ENCODE measurements around the gene S100A4.

DNA sequence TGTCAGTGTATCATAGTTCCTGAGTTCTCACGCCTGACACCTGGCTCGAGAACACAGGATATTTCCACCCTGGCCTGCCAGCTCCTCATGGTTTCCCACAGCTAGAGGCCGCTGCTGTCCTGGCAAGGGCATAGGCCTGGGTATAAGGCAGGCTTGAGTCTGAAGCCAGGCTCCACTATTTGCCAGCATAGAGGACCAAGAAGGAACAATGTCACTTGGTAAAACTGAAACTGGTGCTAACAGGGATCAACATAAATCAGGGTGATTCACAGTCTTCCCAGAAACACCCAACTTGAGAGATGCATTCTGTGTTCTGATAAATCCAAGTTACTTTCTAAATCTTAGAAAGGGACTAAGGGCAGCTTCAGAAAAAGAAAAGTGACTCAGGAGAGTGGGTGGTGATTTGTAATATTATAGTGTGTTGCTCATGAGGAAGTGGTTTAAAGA, 27.0 kb upstream of the S100A4 start:
- TF ChIP-seq, protein P1, sequence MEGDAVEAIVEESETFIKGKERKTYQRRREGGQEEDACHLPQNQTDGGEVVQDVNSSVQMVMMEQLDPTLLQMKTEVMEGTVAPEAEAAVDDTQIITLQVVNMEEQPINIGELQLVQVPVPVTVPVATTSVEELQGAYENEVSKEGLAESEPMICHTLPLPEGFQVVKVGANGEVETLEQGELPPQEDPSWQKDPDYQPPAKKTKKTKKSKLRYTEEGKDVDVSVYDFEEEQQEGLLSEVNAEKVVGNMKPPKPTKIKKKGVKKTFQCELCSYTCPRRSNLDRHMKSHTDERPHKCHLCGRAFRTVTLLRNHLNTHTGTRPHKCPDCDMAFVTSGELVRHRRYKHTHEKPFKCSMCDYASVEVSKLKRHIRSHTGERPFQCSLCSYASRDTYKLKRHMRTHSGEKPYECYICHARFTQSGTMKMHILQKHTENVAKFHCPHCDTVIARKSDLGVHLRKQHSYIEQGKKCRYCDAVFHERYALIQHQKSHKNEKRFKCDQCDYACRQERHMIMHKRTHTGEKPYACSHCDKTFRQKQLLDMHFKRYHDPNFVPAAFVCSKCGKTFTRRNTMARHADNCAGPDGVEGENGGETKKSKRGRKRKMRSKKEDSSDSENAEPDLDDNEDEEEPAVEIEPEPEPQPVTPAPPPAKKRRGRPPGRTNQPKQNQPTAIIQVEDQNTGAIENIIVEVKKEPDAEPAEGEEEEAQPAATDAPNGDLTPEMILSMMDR (IDR thresholded peaks at IDR 0.05), result peak; percentile 68 to 95 (median 90)
- TF ChIP-seq POLR2A (IDR thresholded peaks at IDR 0.05), result no peak

Data from esophagus squamous epithelium (tissue), 4 donors.